Lung (tissue), 12 donors: ENCODE data around the gene IGFN1. TPM values are rescaled to one million over a fixed set of nuclear protein-coding genes. Genes with fewer than 3 reads are reported as not detected.

Experiments used
- ATAC-seq: fragments of 200-7000 bp; cut with Tn5 transposase; one replicate; pipeline ENCODE4 v1.9.1; 2020; ENCODE audit warnings: moderate number of reproducible peaks; ENCODE audit not compliant: insufficient read depth, low FRiP score
- DNase-seq, 3 donors: peaks; one replicate each; pipeline ENCODE4 v3.0.0-alpha.2; 2013 to 2017
- H3K27ac ChIP-seq, 2 donors: one replicate each; pipeline ENCODE4 v1.5.1; 2013; ENCODE audit warnings: mild to moderate bottlenecking in 2 of 2, moderate library complexity in 2 of 2, control low read depth in 1 of 2, inconsistent platforms in 1 of 2, low read depth in 1 of 2, low read length in 1 of 2
- H3K27me3 ChIP-seq, 3 donors: one replicate each; pipeline ENCODE4 v1.5.1; 2013; ENCODE audit warnings: low read length in 2 of 3; ENCODE audit not compliant: control insufficient read depth in 3 of 3, insufficient read depth in 3 of 3
- H3K36me3 ChIP-seq, 4 donors: one replicate each; pipeline ENCODE4 v1.5.1; 2013; ENCODE audit warnings: low read length in 4 of 4, mild to moderate bottlenecking in 1 of 4, moderate library complexity in 1 of 4; ENCODE audit not compliant: control insufficient read depth in 4 of 4, insufficient read depth in 4 of 4
- H3K4me1 ChIP-seq, 5 donors: one replicate each; pipeline ENCODE4 v1.5.1; 2013; ENCODE audit warnings: low read length in 5 of 5, mild to moderate bottlenecking in 2 of 5, moderate library complexity in 1 of 5; ENCODE audit not compliant: control insufficient read depth in 5 of 5, insufficient read depth in 5 of 5
- H3K4me3 ChIP-seq: one replicate; pipeline ENCODE4 v1.5.1; 2013; ENCODE audit warnings: mild to moderate bottlenecking, control low read depth, moderate library complexity
- H3K9ac ChIP-seq, 2 donors: one replicate each; pipeline ENCODE4 v1.5.1; 2013; ENCODE audit warnings: low read length in 2 of 2, control low read depth in 1 of 2; ENCODE audit not compliant: insufficient read depth in 1 of 2
- H3K9me3 ChIP-seq, 4 donors: one replicate each; pipeline ENCODE4 v1.5.1; 2013; ENCODE audit warnings: low read length in 3 of 4, mild to moderate bottlenecking in 1 of 4, moderate library complexity in 1 of 4; ENCODE audit not compliant: control insufficient read depth in 4 of 4, insufficient read depth in 3 of 4
- WGBS, 2 donors: extraction: QIAGEN DNeasy Blood & Tissue Kit; methylation state at CpG; one replicate each; pipeline ENCODE4 v1.1.7; 2013; 5-methylcytosine and 5-hydroxymethylcytosine counted together
- polyA plus RNA-seq, 2 donors: library from polyadenylated mRNA; stranded (reverse); fragments of 200-250 nt; gene quantifications; one replicate each; pipeline ENCODE4 v1.2.1, GENCODE V29; 2013
- total RNA-seq, 2 donors: library from RNA; depleted of rRNA in 1 of 2; stranded (reverse); fragments of >200 nt in 1 of 2; gene quantifications; one replicate each; pipeline ENCODE4 v1.2.1, GENCODE V29; 2014 to 2021
- TF ChIP-seq, protein P1 (sequence below): IDR thresholded peaks from 2 replicates; pipeline ENCODE4 v1.5.1; 2012; ENCODE audit warnings: mild to moderate bottlenecking; ENCODE audit errors: control extremely low read depth, extremely low read depth
- donor health status: control.
- donor health status: control.
- donor health status: Bipolar disorder and iron deficiency.
- donor health status: healthy.
- donor health status: DM: yes; HTN: yes; CAD: no.

Gene IGFN1
- total and polyA plus RNA-seq, 4 donors = 0.25 to 3.6 (median 1.5) TPM

- peaks cover 0 to 2% (median 0%) of the 10 kb centered on the region in 3 donors for H3K27me3 ChIP-seq
- no peaks in the 10 kb centered on the region for H3K9me3 ChIP-seq
- H3K27ac ChIP-seq = no peak overlapping the region
- TF ChIP-seq, protein P1, sequence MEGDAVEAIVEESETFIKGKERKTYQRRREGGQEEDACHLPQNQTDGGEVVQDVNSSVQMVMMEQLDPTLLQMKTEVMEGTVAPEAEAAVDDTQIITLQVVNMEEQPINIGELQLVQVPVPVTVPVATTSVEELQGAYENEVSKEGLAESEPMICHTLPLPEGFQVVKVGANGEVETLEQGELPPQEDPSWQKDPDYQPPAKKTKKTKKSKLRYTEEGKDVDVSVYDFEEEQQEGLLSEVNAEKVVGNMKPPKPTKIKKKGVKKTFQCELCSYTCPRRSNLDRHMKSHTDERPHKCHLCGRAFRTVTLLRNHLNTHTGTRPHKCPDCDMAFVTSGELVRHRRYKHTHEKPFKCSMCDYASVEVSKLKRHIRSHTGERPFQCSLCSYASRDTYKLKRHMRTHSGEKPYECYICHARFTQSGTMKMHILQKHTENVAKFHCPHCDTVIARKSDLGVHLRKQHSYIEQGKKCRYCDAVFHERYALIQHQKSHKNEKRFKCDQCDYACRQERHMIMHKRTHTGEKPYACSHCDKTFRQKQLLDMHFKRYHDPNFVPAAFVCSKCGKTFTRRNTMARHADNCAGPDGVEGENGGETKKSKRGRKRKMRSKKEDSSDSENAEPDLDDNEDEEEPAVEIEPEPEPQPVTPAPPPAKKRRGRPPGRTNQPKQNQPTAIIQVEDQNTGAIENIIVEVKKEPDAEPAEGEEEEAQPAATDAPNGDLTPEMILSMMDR = no peak
- 55 to 67% methylated on average over 4 of the region's 4 CpGs for WGBS, 2 donors
- H3K4me1 ChIP-seq = peaks cover 0 to 2% (median 0%) of the 10 kb centered on the region in 5 donors
- no peaks in the 10 kb centered on the region for H3K36me3 ChIP-seq
- no peak for ATAC-seq
- H3K4me3 ChIP-seq = no peak overlapping the region
- DNase-seq = no peak
- H3K9ac ChIP-seq = no peak overlapping the region
These were observed 26.9 kb upstream of the IGFN1 start for GRCh38 chr1:201163707-201164106.

- no peaks in the 10 kb centered on the region for H3K36me3 ChIP-seq
- H3K4me1 ChIP-seq = no peaks in the 10 kb centered on the region
- no peak overlapping the region for H3K4me3 ChIP-seq
- ATAC-seq (no peak), DNase-seq (no peak)
- no peaks in the 10 kb centered on the region for H3K9me3 ChIP-seq
- H3K9ac ChIP-seq = no peak overlapping the region
- TF ChIP-seq, protein P1 = no peak
- H3K27ac ChIP-seq = no peak overlapping the region
- 71 to 83% methylated on average over 7 of the region's 7 CpGs for WGBS, 2 donors
- H3K27me3 ChIP-seq = peaks cover 0 to 2% (median 0%) of the 10 kb centered on the region in 3 donors
These were observed 26.0 kb upstream of the IGFN1 start for GRCh38 chr1:201164645-201165044.

GRCh38 chr1:201167041-201167991 is 23.3 kb upstream of the IGFN1 start:
- Histone ChIP-seq H3K36me3 (no peaks in the 10 kb centered on the region), H3K9ac (no peak overlapping the region), H3K4me1 (peaks cover 0 to 8% (median 0%) of the 10 kb centered on the region in 5 donors), H3K27me3 (peaks cover 0 to 2% (median 0%) of the 10 kb centered on the region in 3 donors), H3K27ac (no peak overlapping the region), H3K4me3 (no peak overlapping the region), H3K9me3 (no peaks in the 10 kb centered on the region)
- TF ChIP-seq, protein P1 = no peak
- no peak for ATAC-seq
- WGBS, 2 donors = 71 to 79% methylated on average over 13 of the region's 13 CpGs
- no peak for DNase-seq
